ENCODE measurements around the gene HS6ST3. TPM values are rescaled to one million over a fixed set of nuclear protein-coding genes. Genes with fewer than 3 reads are reported as not detected.

HS6ST3 gene
- total RNA-seq, 1 experiment from 2014 or later: not detected

DNA sequence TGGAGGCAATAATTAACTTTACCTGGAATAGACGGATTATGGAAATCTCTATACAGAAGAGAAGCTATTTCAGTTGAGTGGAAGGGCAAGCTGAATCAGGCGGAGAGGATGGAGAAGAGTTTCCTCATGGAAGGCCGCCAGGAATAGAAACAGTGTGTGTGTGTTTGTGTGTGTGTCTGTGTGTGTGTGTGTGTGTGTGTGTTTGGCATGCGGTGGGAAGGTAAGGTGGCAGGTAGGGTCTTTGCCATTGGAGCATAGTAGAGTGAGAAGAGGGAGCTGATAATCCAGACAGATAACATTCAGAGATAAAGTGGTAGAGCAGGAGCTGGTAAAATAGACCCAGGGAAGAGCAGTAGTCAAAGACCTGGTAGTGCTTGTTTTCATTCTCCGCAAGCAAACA, 9.2 kb upstream of the HS6ST3 start:
- peaks cover 20% of the 10 kb centered on the region for H3K27me3 Mint-ChIP-seq (ENCODE audit: insufficient read depth, unreplicated experiment)
- no TSS peak for BruUV-seq (replicated peaks)

GRCh38 chr13:96081888-96082287, 8.0 kb upstream of the HS6ST3 start:
- TF ChIP-seq CTCF (IDR thresholded peaks at IDR 0.05; ENCODE audit: insufficient read depth in 1 of 2, low read depth in 1 of 2, low read length in 1 of 2, severe bottlenecking in 1 of 2, unreplicated experiment in 1 of 2): no peak
- Histone ChIP-seq H3K27me3 (replicated peaks; ENCODE audit: control insufficient read depth, insufficient read depth, low read length) (no peaks in the 10 kb centered on the region), H3K36me3 (ENCODE audit: control insufficient read depth, insufficient read depth, low read length) (no peaks in the 10 kb centered on the region), H3K4me3 (ENCODE audit: low read depth, low read length) (no peak overlapping the region), H3K9me3 (no peaks in the 10 kb centered on the region), H3K4me1 (0 out of 2 replicates have a peak, but pooled peaks cover 3% of the 10 kb centered on the region)
- Mint-ChIP-seq H3K4me1 (ENCODE audit: low read depth, unreplicated experiment) (no peaks in the 10 kb centered on the region), H3K9me3 (ENCODE audit: unreplicated experiment) (no peaks in the 10 kb centered on the region), H3K27ac (ENCODE audit: unreplicated experiment) (no peak overlapping the region), H3K27me3 (ENCODE audit: insufficient read depth, unreplicated experiment) (peaks cover 20% of the 10 kb centered on the region), H3K36me3 (ENCODE audit: insufficient read depth, unreplicated experiment) (no peaks in the 10 kb centered on the region), H3K4me3 (ENCODE audit: unreplicated experiment) (no peak overlapping the region)
- ChIA-PET CTCF (no interaction called here), POLR2A (interaction anchor here (1.2 kb wide), 1 partner anchor 28 kb away, joined by 5 read pairs; the partner anchor contains the start of gene UGGT2)
- no TSS peak for BruUV-seq (replicated peaks)
- no peak for DNase-seq
- intact Hi-C loops (cut with micrococcal nuclease; ENCODE audit: unreplicated experiment): no loop called here

More for the DNA sequence above, 9.2 kb upstream of the HS6ST3 start:
- no peak overlapping the region for H3K4me3 ChIP-seq (ENCODE audit: low read depth, low read length)
- no peaks in the 10 kb centered on the region for H3K9me3 ChIP-seq
- Mint-ChIP-seq H3K4me3 (ENCODE audit: unreplicated experiment) (no peak overlapping the region), H3K27ac (ENCODE audit: unreplicated experiment) (no peak overlapping the region), H3K36me3 (ENCODE audit: insufficient read depth, unreplicated experiment) (no peaks in the 10 kb centered on the region), H3K9me3 (ENCODE audit: unreplicated experiment) (no peaks in the 10 kb centered on the region), H3K4me1 (ENCODE audit: low read depth, unreplicated experiment) (no peaks in the 10 kb centered on the region)
- CTCF ChIA-PET: interaction anchor here (0.6 to 1.0 kb wide), 3 partner anchors 60 to 149 kb away, joined by 3 to 5 read pairs (median 3); no protein-coding TSS in a partner anchor
- H3K4me1 ChIP-seq: 0 out of 2 replicates have a peak, but pooled peaks cover 3% of the 10 kb centered on the region
- H3K27me3 ChIP-seq (replicated peaks; ENCODE audit: control insufficient read depth, insufficient read depth, low read length): no peaks in the 10 kb centered on the region
- no peaks in the 10 kb centered on the region for H3K36me3 ChIP-seq (ENCODE audit: control insufficient read depth, insufficient read depth, low read length)
- no peak for DNase-seq
- POLR2A ChIA-PET: no interaction called here
- no peak for TF ChIP-seq CTCF (IDR thresholded peaks at IDR 0.05; ENCODE audit: insufficient read depth in 1 of 2, low read depth in 1 of 2, low read length in 1 of 2, severe bottlenecking in 1 of 2, unreplicated experiment in 1 of 2)
- intact Hi-C loops (cut with micrococcal nuclease; ENCODE audit: unreplicated experiment): no loop called here

GRCh38 chr13:96082640-96083039, 7.3 kb upstream of the HS6ST3 start:
- Mint-ChIP-seq H3K27ac (ENCODE audit: unreplicated experiment) (no peak overlapping the region), H3K9me3 (ENCODE audit: unreplicated experiment) (no peaks in the 10 kb centered on the region), H3K4me1 (ENCODE audit: low read depth, unreplicated experiment) (no peaks in the 10 kb centered on the region), H3K36me3 (ENCODE audit: insufficient read depth, unreplicated experiment) (no peaks in the 10 kb centered on the region), H3K4me3 (ENCODE audit: unreplicated experiment) (no peak overlapping the region), H3K27me3 (ENCODE audit: insufficient read depth, unreplicated experiment) (peaks cover 19% of the 10 kb centered on the region)
- CTCF ChIA-PET: no interaction called here
- Histone ChIP-seq H3K27me3 (replicated peaks; ENCODE audit: control insufficient read depth, insufficient read depth, low read length) (no peaks in the 10 kb centered on the region), H3K36me3 (ENCODE audit: control insufficient read depth, insufficient read depth, low read length) (no peaks in the 10 kb centered on the region), H3K4me1 (0 out of 2 replicates have a peak, but pooled peaks cover 3% of the 10 kb centered on the region), H3K9me3 (no peaks in the 10 kb centered on the region), H3K4me3 (ENCODE audit: low read depth, low read length) (no peak overlapping the region)
- no TSS peak for BruUV-seq (replicated peaks)
- no peak for DNase-seq
- POLR2A ChIA-PET: interaction anchor here (1.2 kb wide), 1 partner anchor 29 kb away, joined by 5 read pairs; the partner anchor contains the start of gene UGGT2
- intact Hi-C loops (cut with micrococcal nuclease; ENCODE audit: unreplicated experiment): no loop called here
- TF ChIP-seq CTCF (IDR thresholded peaks at IDR 0.05; ENCODE audit: insufficient read depth in 1 of 2, low read depth in 1 of 2, low read length in 1 of 2, severe bottlenecking in 1 of 2, unreplicated experiment in 1 of 2): no peak
